Heart right ventricle (tissue), 16 donors: ENCODE data around the gene CDKL1. TPM values are rescaled to one million over a fixed set of nuclear protein-coding genes. Genes with fewer than 3 reads are reported as not detected.
"Not testable (repeated sequence)": the region's sequence is repeated elsewhere in the genome, so short reads cannot be mapped to it uniquely, and the experiment has no call there.

ENCODE experiments used
- ATAC-seq, 8 donors: fragments of 200-7000 bp; cut with Tn5 transposase; one replicate each; pipeline ENCODE4 v1.9.1; 2020; ENCODE audit warnings: mild to moderate bottlenecking in 8 of 8, moderate library complexity in 8 of 8, moderate number of reproducible peaks in 1 of 8
- DNase-seq, 2 donors: peaks; one replicate each; pipeline ENCODE4 v3.0.0-alpha.2; 2020
- H3K27ac ChIP-seq, 10 donors: fragments of 200-600 bp; sonication (generic) in 2 of 10; one replicate each; pipeline versions ENCODE4 v1.5.0 to v1.8.0; 2020 to 2022; ENCODE audit warnings: mild to moderate bottlenecking in 3 of 10
- H3K27me3 ChIP-seq, 7 donors: fragments of 200-600 bp; one replicate each; pipeline ENCODE4 v1.8.0; 2021 to 2022; ENCODE audit warnings: mild to moderate bottlenecking in 2 of 7
- H3K36me3 ChIP-seq, 9 donors: fragments of 200-600 bp; sonication (generic) in 1 of 9; one replicate each; pipeline versions ENCODE4 v1.5.0 to v1.8.0; 2020 to 2022; ENCODE audit warnings: mild to moderate bottlenecking in 2 of 9
- H3K4me1 ChIP-seq, 9 donors: fragments of 200-600 bp; sonication (generic) in 1 of 9; one replicate each; pipeline versions ENCODE4 v1.5.0 to v1.8.0; 2020 to 2022; ENCODE audit warnings: mild to moderate bottlenecking in 4 of 9
- H3K4me3 ChIP-seq, 10 donors: fragments of 200-600 bp; sonication (generic) in 2 of 10; one replicate each; pipeline versions ENCODE4 v1.5.0 to v1.8.0; 2020 to 2022; ENCODE audit warnings: mild to moderate bottlenecking in 7 of 10, moderate library complexity in 2 of 10
- H3K9me3 ChIP-seq, 11 donors: fragments of 200-600 bp in 10 of 11; sonication (generic) in 2 of 11; one replicate each; pipeline versions ENCODE4 v1.5.0 to v1.8.0; 2013 to 2022; ENCODE audit warnings: mild to moderate bottlenecking in 2 of 11, control low read depth in 1 of 11, moderate library complexity in 1 of 11
- WGBS, 2 donors: extraction: QIAGEN DNeasy Blood & Tissue Kit; methylation state at CpG; one replicate each; pipeline ENCODE4 v1.1.7; 2013; ENCODE audit warnings: inconsistent platforms in 1 of 2; 5-methylcytosine and 5-hydroxymethylcytosine counted together
- intact Hi-C, 10 donors: fragments of 100-400 bp; cut with DNase I; formaldehyde crosslinking; loops; one replicate each; pipeline versions ENCODE4 v1.11.1 to v1.14.2; 2022
- polyA plus RNA-seq, 2 donors: library from polyadenylated mRNA; stranded (reverse); fragments of 200-250 nt; gene quantifications; one replicate each; pipeline ENCODE4 v1.2.3, GENCODE V29; 2013
- total RNA-seq, 10 donors: library from RNA; stranded (reverse); fragmentation: NEBNext Ultra II Directional in 3 of 10; extraction: Animal tissue kit (Norgen Biotek cat#: 25700) in 3 of 10; gene quantifications; one replicate each; pipeline versions ENCODE4 v1.2.1 to v1.2.4, GENCODE V29; 2021 to 2023
- TF ChIP-seq, protein P1 (sequence below), 9 donors: fragments of 200-600 bp; sonication (generic) in 2 of 9; IDR thresholded peaks; one replicate each; pipeline versions ENCODE4 v1.5.0 to v1.8.0; 2021 to 2022; ENCODE audit warnings: antibody characterized with exemption in 9 of 9, mild to moderate bottlenecking in 5 of 9, moderate library complexity in 1 of 9
- donor health status: Arrhythmogenic right ventricular cardiomyopathy.
- donor health status: ischemic (EF 13 %, LVEDD 7.1; RV severe dilation, severe dysfunction).
- donor health status: healthy with polysubstance abuse.
- donor health status: DM: no; HTN: yes; CAD: no.
- donor health status: DM: no; HTN: no; CAD: no.
- donor health status: ischemic (EF 25% LVEDD 6.9; RV normal size, moderate dysfunction).
- donor health status: ischemic (EF 25% LVEDD 5.7; RV mildly dilated, moderate dysfunction).
- donor health status: healthy.
- donor health status: DM: yes; HTN: yes; CAD: no.
- donor health status: Ischemic cardiomyopathy.
- donor health status: ischemic (EF 35%, LVEDD 5.7; RV mildly dilated, moderate dysfunction).
- donor health status: nonischemic (EF 11% LVEDD 7.7; RV severe dilation, severe dysfunction).
- donor health status: DM: yes; HTN: yes; CAD: no.
- donor health status: PGD.
- donor health status: ischemic (EF 29% LVEDD 5.4; RV normal size, mild dysfunction).
- donor health status: nonischemic (EF 23%, LVEDD 6.1; RV moderate dilation, normal function).

Gene CDKL1
- total and polyA plus RNA-seq, 12 donors, result 0.71 to 6.0 (median 2.1) TPM

- DNase-seq, result no peak
- 93 to 97% methylated on average over 2 of the region's 2 CpGs for WGBS, 2 donors
- Histone ChIP-seq H3K4me1 (peaks cover 0 to 32% (median 15%) of the 10 kb centered on the region in 9 donors), H3K4me3 (no peak overlapping the region), H3K27me3 (no peaks in the 10 kb centered on the region), H3K36me3 (peaks cover 0 to 23% (median 0%) of the 10 kb centered on the region in 9 donors), H3K9me3 (no peaks in the 10 kb centered on the region), H3K27ac (no peak overlapping the region)
- intact Hi-C loops, result loop anchor here in 8 of 10 donors (2.0 to 5.0 kb wide), 4 partner anchors 78 to 215 kb away; partner anchors contain the start of genes MAP4K5 (in 5 of the 8) and CDKL1 (in 2 of the 8)
- TF ChIP-seq, protein P1, sequence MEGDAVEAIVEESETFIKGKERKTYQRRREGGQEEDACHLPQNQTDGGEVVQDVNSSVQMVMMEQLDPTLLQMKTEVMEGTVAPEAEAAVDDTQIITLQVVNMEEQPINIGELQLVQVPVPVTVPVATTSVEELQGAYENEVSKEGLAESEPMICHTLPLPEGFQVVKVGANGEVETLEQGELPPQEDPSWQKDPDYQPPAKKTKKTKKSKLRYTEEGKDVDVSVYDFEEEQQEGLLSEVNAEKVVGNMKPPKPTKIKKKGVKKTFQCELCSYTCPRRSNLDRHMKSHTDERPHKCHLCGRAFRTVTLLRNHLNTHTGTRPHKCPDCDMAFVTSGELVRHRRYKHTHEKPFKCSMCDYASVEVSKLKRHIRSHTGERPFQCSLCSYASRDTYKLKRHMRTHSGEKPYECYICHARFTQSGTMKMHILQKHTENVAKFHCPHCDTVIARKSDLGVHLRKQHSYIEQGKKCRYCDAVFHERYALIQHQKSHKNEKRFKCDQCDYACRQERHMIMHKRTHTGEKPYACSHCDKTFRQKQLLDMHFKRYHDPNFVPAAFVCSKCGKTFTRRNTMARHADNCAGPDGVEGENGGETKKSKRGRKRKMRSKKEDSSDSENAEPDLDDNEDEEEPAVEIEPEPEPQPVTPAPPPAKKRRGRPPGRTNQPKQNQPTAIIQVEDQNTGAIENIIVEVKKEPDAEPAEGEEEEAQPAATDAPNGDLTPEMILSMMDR (IDR thresholded peaks at IDR 0.05), result no peak
- ATAC-seq, result no peak
These were observed 77.0 kb downstream of the CDKL1 start for GRCh38 chr14:50319721-50320120.

DNA sequence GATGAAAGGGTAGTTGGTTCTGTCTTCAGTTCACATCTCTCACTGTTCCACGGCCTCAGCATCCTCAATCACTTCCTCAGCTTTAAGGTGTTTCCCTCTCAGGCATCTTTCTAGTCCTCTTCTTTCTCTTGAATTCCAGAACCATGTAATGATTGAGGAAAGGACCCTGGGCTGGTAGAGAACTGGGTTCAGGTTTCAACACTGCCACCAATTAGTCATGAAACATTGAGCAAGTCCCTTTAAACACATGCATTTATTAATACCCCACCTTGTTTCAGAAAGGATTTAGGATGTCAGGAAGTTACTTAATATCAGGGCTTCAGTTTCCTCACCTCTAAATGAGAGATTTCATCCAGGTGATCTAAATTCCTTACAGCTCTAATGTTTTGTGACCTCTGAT lies 77.4 kb downstream of the CDKL1 start:
- no peaks in the 10 kb centered on the region for H3K27me3 ChIP-seq
- TF ChIP-seq, protein P1 (IDR thresholded peaks at IDR 0.05), result no peak
- ATAC-seq (no peak), DNase-seq (no peak)
- H3K36me3 ChIP-seq, result peaks cover 0 to 22% (median 0%) of the 10 kb centered on the region in 9 donors
- H3K4me1 ChIP-seq, result peaks cover 0 to 32% (median 15%) of the 10 kb centered on the region in 9 donors
- H3K4me3 ChIP-seq, result no peak overlapping the region
- H3K27ac ChIP-seq, result no peak overlapping the region
- intact Hi-C loops, result loop anchor here in 2 of 10 donors (2.0 to 5.0 kb wide), 2 partner anchors 213 to 214 kb away; partner anchors contain the start of gene MAP4K5 (in 2 of the 2)
- H3K9me3 ChIP-seq, result no peaks in the 10 kb centered on the region
- 79 to 90% methylated on average over 1 of the region's 1 CpG for WGBS, 2 donors

DNA sequence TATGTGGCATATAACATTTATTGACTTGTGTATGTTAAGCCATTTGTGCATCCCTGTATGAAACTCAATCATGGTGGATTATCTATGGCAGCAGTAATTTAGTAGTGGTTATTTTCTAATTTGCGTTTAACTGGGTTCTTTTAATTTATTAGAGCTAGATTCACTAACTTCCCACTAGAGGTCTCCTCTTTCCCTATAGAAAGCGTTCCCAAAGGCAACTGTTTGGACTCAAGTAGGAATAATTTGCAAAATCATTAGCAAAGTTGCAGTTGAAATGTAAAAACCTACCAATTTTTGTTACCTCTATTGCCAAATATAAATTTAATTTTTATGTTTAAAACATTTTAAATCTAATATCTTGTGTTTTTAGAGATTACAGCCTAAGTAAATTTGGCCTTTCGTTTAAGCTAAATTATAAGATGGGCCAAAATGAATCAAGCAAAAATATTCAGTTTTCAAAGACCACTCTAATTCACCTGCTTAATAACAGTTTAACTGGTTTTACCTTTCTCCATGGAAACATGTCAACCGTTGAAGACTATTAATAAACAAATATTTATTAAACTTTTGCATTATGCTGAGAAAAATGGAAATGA lies 78.6 kb downstream of the CDKL1 start:
- Histone ChIP-seq H3K27ac (no peak overlapping the region), H3K4me1 (peaks cover 0 to 37% (median 22%) of the 10 kb centered on the region in 9 donors), H3K27me3 (no peaks in the 10 kb centered on the region), H3K4me3 (no peak overlapping the region), H3K36me3 (peaks cover 0 to 12% (median 0%) of the 10 kb centered on the region in 9 donors), H3K9me3 (no peaks in the 10 kb centered on the region)
- TF ChIP-seq, protein P1 (IDR thresholded peaks at IDR 0.05), result peak; percentile 48 to 79 (median 58)
- intact Hi-C loops, result loop anchor here in 2 of 10 donors (2.0 to 5.0 kb wide), 2 partner anchors 214 to 215 kb away; partner anchors contain the start of gene MAP4K5 (in 2 of the 2)
- ATAC-seq, result no peak
- WGBS, 2 donors, result 42 to 53% methylated on average over 4 of the region's 4 CpGs
- DNase-seq, result no peak

DNA sequence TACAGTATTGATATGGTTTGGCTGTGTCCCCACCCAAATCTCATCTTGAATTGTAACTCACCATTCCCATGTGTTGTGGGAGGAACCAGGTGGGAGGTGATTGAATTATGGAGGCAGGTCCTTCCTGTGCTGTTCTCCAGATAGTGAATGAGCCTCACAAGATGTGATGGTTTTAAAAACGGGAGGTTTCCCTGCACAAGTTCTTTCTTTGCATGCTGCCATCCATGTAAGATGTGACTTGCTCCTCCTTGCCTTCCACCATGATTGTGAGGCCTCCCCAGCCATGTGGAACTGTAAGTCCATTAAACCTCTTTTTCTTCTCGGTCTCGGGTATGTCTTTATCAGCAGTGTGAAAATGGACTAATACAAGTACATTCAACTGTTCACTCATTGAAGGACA lies 82.6 kb downstream of the CDKL1 start:
- H3K36me3 ChIP-seq, H3K27ac ChIP-seq, DNase-seq, H3K27me3 ChIP-seq, H3K9me3 ChIP-seq, H3K4me3 ChIP-seq, ATAC-seq: not testable (repeated sequence)
- 92% methylated on average over 3 of the region's 3 CpGs for WGBS, 2 donors
- peaks cover 0 to 29% (median 19%) of the 10 kb centered on the region in 9 donors for H3K4me1 ChIP-seq
- intact Hi-C loops, result loop anchor here in 1 of 10 donors (5.0 kb wide), 1 partner anchor 82 kb away; the partner anchor contains the start of gene SOS2

DNA sequence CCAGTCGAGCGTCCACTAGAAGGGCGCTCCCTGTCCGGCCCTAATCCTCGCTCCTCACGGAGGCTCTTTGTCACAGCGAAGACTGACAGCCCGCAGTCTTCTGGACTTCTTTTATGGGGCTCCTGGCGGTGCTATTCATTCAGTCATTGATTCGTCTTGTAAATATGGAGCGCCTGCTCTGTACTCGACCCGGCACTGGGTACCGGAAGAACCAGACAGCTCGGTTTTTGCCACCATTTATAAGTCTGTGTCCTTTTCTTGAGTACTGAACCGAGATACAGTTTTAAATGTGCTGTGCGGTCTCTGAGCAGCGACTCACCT lies 84.0 kb downstream of the CDKL1 start:
- H3K9me3 ChIP-seq, result no peaks in the 10 kb centered on the region
- H3K36me3 ChIP-seq, result peaks cover 0 to 4% (median 0%) of the 10 kb centered on the region in 9 donors
- intact Hi-C loops, result loop anchor here in 1 of 10 donors (5.0 kb wide), 1 partner anchor 80 kb away; the partner anchor contains the start of gene SOS2
- TF ChIP-seq, protein P1 (IDR thresholded peaks at IDR 0.05), result peak in 1 of 9 donors; percentile 8
- DNase-seq (no peak), ATAC-seq (peak in 1 of 8 donors; percentile 21)
- no peaks in the 10 kb centered on the region for H3K27me3 ChIP-seq
- peak overlapping the region; percentile 43 to 96 (median 76) for H3K4me3 ChIP-seq
- peaks cover 0 to 24% (median 17%) of the 10 kb centered on the region in 9 donors for H3K4me1 ChIP-seq
- 2 to 3% methylated on average over 18 of the region's 18 CpGs for WGBS, 2 donors
- peak overlapping the region; percentile 80 to 96 (median 93) for H3K27ac ChIP-seq
